ENCODE results near the gene NCAPD3. TPM values are rescaled to one million over a fixed set of nuclear protein-coding genes. Genes with fewer than 3 reads are reported as not detected.

The NCAPD3 gene
- total RNA-seq, 1 experiment from 2014 or later, result 52.2 TPM

DNA sequence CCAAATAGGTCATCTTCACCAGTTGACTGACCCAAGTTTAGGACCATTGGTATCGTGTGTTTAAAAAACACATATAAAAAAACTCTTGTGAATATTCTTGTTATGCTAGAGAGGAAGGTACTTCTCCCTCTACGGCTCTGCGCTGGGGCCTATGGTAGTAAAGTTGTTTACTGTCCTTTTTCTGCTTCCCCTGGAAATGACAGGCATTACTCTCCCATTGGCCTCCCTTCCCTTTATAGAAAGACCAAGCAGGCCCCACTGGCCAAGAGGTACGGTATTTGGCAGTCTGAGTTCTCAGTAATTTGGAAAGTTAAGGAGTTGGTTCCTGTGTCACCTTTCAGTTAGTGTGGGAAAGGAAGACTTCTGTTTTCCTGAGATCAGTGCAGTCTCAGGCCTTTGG is 22.9 kb upstream of the NCAPD3 start:
- Histone ChIP-seq H3K14ac (ENCODE audit: insufficient read depth, low read length) (no peak overlapping the region), H2BK5ac (ENCODE audit: insufficient read length, low read length) (no peak overlapping the region), H2BK15ac (ENCODE audit: low read depth, low read length) (no peak overlapping the region), H4K91ac (ENCODE audit: insufficient read length, low read depth, low read length) (no peak overlapping the region), H3K79me2 (ENCODE audit: insufficient read depth, low read length) (no peaks in the 10 kb centered on the region), H4K20me1 (ENCODE audit: control insufficient read depth, insufficient read depth, insufficient read length) (no peaks in the 10 kb centered on the region), H3T11ph (ENCODE audit: low read length) (no peak overlapping the region), H3K79me1 (ENCODE audit: insufficient read depth, low read depth, low read length, poor library complexity, severe bottlenecking) (no peaks in the 10 kb centered on the region), H3K23me2 (ENCODE audit: insufficient read length, low read depth, low read length, poor library complexity, severe bottlenecking) (no peaks in the 10 kb centered on the region), H2BK120ac (ENCODE audit: low read depth, low read length, poor library complexity, severe bottlenecking) (no peak overlapping the region), H2AK5ac (ENCODE audit: insufficient read length, low read length) (no peak overlapping the region), H2AFZ (ENCODE audit: low read length) (no peak overlapping the region), H4K5ac (ENCODE audit: insufficient read length, low read depth, low read length) (no peak overlapping the region), H2BK12ac (ENCODE audit: insufficient read length, low read depth, low read length) (no peak overlapping the region), H3K9ac (ENCODE audit: extremely low read depth, insufficient read length, low read length) (no peak overlapping the region), H3K23ac (ENCODE audit: insufficient read length, low read depth, low read length) (no peak overlapping the region), H2BK20ac (ENCODE audit: low read depth, low read length, poor library complexity, severe bottlenecking) (no peak overlapping the region), H3K4me2 (ENCODE audit: insufficient read depth, insufficient read length, low read length) (no peak overlapping the region), H3K27me3 (ENCODE audit: insufficient read depth, low read length) (no peaks in the 10 kb centered on the region), H3K56ac (ENCODE audit: insufficient read length, low read depth, low read length) (no peak overlapping the region), H3K9me3 (ENCODE audit: control insufficient read depth, low read depth, low read length) (no peaks in the 10 kb centered on the region), H4K8ac (replicated peaks; ENCODE audit: insufficient read length, low read depth, low read length) (no peak overlapping the region), H3K4me1 (ENCODE audit: insufficient read depth, low read length) (no peaks in the 10 kb centered on the region), H3K4ac (ENCODE audit: low read depth, low read length) (no peak overlapping the region), H3K18ac (ENCODE audit: insufficient read length, low read depth, low read length) (no peak overlapping the region), H3K27ac (ENCODE audit: insufficient read length, low read depth, low read length) (no peak overlapping the region)
- DNase-seq, result no peak
- Mint-ChIP-seq H3K27me3 (ENCODE audit: low read depth) (no peaks in the 10 kb centered on the region), H3K4me1 (peaks cover 10 to 12% of the 10 kb centered on the region in 2 experiments), H3K4me3 (no peak overlapping the region), H3K27ac (no peak overlapping the region; a peak in 2 of 7 replicates), H3K9me3 (no peaks in the 10 kb centered on the region), H3K36me3 (ENCODE audit: insufficient read depth in 1 of 3, low read depth in 3 of 3) (peaks cover 30 to 72% (median 38%) of the 10 kb centered on the region in 3 experiments)
- TF ChIP-seq, protein P1, sequence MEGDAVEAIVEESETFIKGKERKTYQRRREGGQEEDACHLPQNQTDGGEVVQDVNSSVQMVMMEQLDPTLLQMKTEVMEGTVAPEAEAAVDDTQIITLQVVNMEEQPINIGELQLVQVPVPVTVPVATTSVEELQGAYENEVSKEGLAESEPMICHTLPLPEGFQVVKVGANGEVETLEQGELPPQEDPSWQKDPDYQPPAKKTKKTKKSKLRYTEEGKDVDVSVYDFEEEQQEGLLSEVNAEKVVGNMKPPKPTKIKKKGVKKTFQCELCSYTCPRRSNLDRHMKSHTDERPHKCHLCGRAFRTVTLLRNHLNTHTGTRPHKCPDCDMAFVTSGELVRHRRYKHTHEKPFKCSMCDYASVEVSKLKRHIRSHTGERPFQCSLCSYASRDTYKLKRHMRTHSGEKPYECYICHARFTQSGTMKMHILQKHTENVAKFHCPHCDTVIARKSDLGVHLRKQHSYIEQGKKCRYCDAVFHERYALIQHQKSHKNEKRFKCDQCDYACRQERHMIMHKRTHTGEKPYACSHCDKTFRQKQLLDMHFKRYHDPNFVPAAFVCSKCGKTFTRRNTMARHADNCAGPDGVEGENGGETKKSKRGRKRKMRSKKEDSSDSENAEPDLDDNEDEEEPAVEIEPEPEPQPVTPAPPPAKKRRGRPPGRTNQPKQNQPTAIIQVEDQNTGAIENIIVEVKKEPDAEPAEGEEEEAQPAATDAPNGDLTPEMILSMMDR (conservative IDR thresholded peaks at IDR 0.05), result no peak
- no CpG with 5 or more reads among the region's 4 CpGs for WGBS (ENCODE audit: extremely low coverage, insufficient read length, low lambda C conversion rate)
